HG03196 (cell line): Measurements from ENCODE around the gene HOXC6.

Experiments
- ATAC-seq: cut with Tn5 transposase; IDR thresholded peaks from one replicate; pipeline ENCODE4 v1.9.1; 2021; ENCODE audit not compliant: unreplicated experiment

HOXC6 gene

DNA sequence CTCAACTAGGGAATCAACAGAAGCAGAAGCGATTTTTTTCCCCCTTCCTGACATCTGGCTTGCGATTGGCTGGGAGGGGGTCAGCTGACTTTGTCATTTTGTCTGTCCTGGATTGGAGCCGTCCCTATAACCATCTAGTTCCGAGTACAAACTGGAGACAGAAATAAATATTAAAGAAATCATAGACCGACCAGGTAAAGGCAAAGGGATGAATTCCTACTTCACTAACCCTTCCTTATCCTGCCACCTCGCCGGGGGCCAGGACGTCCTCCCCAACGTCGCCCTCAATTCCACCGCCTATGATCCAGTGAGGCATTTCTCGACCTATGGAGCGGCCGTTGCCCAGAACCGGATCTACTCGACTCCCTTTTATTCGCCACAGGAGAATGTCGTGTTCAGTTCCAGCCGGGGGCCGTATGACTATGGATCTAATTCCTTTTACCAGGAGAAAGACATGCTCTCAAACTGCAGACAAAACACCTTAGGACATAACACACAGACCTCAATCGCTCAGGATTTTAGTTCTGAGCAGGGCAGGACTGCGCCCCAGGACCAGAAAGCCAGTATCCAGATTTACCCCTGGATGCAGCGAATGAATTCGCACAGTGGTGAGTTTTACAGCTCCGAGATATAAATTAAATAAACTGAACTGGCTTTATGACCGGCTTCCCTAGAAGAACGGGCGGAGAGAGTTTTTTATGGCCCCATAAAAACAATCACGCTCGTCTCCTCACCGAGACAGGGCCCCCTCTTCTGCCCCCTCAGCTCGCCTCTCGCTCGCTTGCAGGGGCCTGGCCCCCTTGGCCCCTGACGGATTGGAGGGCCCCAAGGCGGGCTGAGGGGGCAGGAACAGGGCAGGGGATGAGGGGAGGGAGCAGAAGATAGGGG lies at the start of gene HOXC6:
TSS of gene HOXC6 (plus strand) at position 127 of the 888 bp plus-strand sequence. CDS start at position 209, 82 bp downstream.
- no peak for ATAC-seq

DNA sequence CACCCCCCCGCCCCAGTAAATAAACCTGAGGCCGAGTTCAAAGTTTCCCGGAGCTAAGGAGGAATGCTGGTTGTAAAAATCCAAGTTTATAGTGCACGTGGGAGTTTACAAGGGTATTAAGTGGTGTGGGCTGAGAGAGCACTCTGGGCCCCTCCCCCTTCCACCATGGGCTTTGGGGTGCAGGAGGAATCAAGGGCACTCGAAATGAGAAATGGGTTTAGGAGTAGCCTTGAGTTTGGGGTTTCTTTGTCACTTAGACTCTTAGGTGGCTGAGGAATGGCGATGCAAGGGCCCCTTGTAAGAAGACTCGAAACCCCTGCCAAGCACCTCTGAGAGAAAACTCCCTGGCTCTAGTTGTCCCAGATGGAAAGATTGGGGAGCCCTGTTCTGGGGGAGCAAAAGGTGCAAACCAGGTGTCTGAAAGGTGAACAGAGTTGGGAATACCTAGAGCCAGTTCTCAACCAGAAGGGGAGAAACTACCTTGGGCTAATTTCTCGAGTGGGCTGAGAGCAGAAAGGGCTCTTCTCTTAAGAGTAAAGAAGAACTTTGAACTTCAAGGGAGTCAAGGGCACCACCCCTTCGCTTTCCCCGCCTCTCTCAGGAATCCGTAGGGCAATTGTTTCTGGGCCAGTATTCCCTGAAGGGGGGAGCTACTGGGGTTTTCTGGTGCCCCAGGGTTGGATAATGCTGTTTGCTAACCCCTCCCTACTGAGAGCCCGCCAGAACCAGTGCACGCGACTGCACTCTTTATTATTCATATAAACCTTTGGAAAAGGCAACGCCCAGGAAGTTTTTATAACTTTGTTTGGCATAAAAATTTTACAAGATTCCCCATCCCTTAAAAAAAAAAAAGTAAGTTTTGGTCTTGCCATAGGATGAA lies 49.5 kb upstream of the HOXC6 start:
- ATAC-seq = no peak

DNA sequence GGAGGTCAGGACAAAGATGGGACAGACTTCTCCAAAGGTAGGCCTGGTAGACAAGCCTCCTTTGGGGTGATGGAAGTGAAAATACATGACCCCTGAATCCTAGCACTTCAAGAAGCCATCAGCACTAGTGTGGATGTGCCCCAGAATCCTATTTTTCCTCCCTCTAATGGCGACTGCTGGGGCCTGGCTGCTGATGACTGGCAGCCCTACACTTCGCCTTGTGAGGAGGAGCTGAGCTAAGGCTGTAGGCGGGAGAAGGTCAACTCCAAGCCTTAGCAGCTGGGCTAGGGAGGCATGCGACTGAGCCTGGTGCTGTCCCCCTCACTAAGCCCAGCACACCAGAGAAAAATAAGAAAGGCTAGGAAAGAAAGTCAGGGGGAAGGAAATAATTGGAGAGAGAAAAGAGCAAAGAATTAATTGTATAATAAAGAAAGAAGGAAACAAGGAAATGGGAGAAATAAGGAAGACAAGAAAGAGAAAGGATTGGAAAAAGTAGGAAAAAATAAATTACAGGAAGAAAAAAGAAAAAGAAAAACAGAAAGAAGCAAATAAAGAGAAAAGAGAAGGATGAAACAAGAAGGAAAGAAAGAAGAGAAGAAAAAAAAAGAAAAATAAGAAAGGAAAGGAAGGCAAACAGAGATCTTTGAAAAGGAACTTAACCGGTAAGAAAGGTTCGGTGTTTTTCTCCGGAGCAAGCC lies 48.0 kb upstream of the HOXC6 start:
- ATAC-seq = no peak

DNA sequence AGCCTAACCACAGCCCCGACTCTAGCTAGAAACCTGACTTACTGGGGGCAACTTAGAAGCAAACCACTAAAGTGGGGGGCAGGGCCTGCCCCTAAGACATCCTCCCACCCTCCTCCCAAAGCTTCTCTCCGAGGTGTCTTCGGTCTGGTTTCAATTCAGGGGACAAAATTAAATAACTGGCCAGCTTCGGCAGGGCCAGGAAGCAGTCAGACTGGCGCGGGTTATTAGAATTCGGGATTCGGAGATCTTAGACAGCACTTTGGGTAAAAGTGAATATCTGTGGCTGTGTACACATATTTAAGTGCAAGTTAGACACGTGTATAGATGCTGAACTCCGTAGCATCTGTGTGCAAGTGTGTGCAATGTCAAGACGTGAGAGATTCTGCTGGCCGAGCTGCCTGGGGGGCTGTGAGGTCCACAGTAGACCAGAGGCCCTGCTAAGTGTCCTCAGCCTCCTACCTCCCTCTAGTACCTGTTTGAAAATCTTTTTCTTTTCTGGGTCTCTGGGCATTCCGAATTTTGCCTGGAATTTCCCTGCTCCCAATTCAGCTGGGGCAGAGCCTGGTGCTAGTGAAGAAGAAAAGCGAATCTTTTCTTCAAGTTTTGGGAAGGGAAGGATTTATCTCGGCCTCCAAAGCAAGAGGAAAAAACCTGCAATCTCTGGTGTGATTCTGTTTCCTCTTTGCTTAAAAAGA lies 47.3 kb upstream of the HOXC6 start:
- ATAC-seq = no peak

DNA sequence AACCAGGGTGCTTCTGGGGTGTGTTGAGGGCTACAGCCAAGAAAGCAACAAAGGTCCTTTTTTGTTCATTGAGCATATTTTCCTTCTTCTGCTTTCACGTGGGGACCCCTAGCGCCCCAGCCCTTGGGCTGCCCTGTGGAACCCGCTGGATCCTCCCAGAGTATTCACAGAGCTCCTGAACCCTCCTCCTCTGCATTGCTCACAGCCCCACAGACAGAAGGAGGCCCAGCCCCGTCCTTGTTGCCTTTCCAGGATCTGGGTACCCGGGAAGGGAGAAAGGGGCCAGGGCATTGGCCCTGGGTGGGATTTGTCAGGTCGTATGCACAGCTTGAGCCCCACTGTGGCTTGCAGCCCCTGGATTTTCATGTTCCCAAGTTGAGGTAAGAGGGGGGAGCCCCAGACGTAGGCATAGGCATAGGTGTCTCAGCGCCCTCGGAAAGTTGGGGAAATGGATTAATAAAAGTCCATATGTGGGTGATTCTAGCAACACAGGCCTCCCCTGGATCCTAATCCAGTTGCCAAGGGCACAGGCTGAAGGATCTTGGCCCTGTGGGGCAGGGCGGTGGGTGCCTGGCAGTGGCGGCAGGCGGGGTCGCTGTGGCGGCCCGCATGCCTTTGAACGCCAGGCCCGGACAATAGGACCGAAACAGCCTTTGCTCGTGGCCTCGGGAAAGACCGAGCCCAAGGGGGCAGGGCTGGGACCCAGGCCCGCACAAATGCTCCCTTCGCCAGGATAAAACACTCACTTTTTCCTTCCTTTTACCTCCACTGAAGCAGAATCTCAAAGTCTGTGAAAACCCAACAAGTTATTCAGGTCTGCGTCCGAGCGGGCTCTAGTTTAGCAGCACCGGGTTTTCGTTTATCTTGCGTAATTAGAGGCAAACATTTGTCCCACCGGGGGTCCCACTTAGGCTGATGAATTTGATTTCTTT lies 46.3 kb upstream of the HOXC6 start:
- ATAC-seq = no peak

DNA sequence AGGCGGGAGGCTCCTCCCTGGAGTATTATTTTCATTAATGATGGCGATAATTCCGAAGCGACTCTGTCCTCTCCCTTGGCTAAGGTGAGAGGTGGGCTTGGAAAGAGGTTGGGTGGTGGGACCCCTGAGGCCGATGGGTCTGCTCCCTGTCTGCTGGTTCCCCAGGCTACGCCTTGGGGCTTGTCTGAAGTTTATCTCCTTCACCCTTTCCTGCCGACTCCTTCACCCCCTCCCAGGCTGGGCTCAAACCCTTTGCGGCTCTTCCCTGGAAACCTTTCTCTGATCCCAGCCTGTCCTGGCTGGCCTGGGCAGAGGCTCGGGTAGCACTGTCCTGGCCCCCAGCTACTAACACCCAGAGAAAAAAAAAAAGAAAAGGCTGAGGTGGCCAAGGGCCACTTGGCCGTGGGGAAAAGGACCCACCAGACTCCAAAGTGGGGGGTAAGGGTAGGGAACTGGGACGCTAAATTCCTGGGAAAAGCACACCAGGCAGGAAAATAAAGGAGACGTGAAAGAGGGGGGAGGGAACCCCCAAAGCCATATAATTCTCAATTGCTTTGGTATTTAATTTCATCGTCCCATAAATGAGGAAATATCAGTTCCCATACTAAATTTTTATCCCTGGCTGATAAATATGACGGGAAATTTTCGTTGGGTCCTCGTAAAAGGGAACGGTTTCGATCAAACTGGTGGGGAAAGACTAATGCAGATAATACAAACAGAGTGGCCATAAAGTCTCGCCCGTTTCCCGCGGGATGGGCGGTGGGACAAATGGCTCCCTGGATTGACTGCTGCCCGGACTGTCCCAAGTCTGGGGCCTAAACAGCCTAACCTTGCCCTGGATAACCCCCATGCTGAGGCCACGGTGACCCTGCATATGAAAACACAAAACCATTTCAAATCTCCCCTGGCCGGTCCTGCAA lies 45.3 kb upstream of the HOXC6 start:
- ATAC-seq = no peak

DNA sequence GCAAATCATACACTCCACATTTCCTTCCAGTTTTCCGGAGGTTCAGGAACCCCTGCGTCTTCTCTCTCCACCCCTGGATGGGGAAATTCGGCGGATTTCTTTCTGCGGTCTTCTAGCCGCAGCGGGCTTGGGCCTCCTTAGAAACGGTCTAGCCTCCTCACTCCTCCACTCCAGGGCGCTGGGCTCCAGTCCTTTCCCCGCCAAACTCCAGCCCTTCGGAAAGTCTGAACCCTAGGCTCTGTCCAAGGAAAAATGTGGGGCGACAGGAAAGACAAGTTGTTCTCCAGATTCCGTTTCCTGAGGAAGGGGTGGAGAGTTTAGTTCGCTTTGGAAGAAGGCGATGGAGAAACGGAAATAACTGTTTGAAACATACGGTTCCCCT lies 44.7 kb upstream of the HOXC6 start:
- ATAC-seq = no peak

DNA sequence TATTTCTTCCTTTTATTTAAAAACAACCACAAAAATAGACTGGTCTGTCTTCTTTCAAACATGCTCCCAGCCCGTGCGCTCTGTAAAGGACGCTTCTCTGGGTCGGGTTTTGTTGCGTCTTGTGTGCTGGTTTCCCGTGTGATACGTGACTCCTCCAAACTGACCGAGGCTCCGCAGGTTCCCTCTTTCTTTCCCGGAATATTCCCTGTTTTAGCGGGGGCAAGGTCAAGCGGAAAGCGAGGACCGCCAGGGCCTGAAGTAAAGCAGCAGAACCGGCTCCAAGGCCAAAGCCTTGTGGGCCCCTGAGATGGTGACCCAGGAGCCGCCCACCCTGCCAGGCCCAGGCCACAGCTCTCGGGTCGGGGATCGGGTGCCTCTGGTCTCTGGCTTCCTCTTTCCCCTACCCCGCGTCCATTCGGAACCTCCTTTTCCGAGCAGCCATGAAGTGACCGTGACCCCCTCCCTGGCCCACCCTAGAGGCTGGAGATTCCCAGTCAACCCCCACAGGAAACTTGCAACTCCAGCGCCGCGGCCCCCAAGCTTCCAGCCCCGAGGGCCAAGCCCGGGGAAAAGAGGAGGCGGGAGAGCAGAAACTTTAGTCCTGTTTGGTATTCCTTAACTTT lies 44.2 kb upstream of the HOXC6 start:
- ATAC-seq = no peak

DNA sequence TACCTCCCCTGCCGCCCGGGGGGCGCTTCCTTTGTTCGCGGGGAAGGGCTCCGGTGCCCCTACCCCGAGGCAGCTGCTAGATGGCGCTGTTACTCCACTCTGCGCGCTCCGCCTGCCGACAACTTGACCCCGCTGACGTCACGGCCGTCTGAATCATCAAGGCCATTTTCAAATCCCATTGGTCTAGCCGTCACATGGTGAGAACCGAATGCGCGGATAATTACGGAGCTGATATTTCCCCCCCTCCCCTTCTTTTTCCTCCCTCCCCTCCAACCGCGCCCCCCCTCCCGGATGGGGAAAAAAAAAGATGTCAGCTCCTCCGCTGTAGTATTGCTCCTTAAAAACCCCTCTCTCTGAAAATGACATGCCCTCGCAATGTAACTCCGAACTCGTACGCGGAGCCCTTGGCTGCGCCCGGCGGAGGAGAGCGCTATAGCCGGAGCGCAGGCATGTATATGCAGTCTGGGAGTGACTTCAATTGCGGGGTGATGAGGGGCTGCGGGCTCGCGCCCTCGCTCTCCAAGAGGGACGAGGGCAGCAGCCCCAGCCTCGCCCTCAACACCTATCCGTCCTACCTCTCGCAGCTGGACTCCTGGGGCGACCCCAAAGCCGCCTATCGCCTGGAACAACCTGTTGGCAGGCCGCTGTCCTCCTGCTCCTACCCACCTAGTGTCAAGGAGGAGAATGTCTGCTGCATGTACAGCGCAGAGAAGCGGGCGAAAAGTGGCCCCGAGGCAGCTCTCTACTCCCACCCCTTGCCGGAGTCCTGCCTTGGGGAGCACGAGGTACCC lies 43.1 kb upstream of the HOXC6 start, which contains the start of gene HOXC10:
TSS of gene HOXC10 (plus strand) at position 246 of the 791 bp plus-strand sequence. CDS start at position 360, 114 bp downstream.
- no peak for ATAC-seq

DNA sequence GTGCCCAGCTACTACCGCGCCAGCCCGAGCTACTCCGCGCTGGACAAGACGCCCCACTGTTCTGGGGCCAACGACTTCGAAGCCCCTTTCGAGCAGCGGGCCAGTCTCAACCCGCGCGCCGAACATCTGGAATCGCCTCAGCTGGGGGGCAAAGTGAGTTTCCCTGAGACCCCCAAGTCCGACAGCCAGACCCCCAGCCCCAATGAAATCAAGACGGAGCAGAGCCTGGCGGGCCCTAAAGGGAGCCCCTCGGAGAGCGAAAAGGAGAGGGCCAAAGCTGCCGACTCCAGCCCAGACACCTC lies 42.6 kb upstream of the HOXC6 start:
- no peak for ATAC-seq

DNA sequence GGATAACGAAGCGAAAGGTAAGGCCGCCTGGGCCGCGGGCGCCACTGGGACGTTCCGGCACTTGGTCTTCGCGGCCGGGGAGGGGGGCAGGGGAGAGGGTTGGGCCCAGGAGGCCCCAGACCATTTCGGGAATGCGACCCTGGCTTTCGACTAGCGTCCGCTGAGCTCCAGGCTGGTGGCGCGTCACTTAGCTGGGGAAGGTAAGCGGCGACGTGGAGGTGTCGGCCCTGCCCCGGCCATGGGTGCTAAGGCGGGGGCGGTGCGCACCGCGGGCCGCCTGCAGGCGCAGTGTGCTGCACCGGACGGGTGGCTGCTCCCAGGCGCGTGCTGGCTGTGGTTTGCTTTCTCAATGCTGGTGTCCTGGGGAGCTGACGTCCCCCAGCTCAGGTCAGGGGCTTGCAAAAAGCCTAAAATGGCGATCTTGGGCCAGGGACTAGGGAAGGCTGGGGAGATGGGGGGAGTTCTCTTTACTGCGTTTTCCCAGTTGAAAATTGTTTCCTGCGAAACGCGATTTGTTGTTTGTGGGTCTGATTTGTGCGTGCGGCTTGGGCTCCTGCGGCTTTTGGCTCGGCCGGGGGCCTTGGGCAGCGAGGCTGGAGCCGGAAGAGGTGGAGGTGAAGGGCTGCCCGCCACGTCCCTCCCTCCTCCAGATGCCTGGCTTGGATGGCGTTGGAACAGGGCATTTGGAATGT lies 42.1 kb upstream of the HOXC6 start:
- no peak for ATAC-seq

DNA sequence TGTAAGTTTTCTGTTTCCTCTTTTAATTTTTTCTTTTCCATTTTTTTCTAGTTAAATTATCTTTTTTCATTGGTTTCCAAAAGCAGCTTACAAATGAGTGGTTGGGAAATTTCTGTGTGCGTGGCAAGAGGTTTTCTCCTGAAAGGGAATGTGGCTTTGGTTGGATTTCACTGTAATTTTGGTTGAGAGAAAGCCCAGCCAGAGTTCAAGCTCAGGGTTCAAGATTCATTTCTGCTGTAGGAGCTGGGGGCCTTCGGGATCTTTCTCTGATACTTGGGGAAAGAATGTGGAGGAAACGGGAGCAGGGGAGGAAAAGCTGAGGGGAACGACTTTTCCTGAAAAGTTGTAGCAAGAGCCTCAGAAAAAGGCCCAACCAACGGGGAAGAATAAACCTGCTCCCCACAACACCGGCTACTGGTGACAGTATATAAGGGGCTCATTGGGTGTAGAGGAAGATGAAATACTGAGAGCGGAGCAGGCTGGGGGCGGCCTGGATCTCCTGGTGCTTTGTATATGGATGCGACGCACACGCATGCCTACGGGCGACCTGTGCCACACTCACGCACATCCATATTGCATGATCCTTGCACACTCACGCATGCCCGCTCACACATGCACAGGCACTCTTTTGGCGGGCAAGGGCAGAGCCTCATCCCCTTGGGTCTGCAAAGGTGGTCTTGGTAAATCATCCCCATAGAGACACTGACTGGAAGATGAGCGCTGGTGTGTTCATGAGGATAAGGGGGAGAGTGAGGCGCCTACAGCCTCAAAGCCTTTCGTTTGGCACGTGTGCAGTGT lies 41.4 kb upstream of the HOXC6 start:
- ATAC-seq = no peak

DNA sequence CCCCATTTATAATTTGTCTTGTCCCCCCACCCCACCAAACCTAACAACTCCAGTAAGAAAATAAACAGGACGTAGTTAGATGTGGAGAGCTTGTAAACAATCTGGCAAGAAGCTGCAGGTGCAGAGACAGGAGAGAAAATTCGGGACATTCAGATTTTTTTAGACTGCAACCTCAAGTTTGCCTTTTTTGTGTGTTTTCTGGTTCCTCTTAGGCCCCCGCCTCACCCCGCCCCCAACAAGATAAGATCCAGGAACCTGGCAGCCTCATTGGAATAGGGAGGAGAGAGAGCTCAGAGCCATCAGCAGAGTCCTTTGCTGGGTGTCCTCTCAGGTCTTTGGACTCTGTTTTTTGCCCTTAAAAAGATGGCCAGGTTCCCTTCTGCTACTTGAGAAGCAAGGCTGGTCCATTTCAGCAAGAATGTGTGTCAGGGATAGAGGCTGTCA lies 40.4 kb upstream of the HOXC6 start:
- ATAC-seq = no peak

DNA sequence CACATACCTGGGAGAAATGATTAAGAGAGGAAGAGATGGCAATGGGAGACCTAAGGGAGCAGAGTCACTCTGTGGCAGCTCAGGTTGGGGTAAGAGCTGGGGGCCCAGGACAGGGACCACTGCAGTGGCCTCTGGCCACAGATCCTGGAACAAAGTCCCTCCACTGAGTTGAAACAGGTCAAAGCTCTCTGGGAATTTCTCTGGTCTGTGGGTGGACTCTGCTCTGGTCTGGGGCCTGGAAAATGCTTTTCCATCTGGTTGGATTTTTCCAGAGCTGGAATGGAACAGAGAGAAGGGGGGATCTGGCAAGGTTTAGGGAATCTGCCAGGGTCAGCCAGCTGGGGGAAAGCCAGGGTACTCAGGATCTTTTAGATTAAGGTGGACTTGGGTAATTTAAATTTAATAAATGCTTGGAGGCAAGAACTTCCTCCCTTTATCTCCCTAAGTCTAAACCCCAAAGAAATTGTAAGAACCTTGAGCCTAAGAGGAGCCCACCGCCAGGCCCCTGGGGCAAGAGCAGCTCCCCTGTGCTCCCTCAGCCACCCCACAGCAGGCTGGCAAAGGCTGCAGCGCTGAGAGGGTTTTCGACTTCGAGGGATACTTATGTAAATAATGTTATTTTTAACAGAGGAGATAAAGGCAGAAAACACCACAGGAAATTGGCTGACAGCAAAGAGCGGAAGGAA lies 39.6 kb upstream of the HOXC6 start:
- ATAC-seq = peak; percentile 12
